Esophagus squamous epithelium (tissue), 5 donors: ENCODE results near the gene SLC36A2. TPM values are rescaled to one million over a fixed set of nuclear protein-coding genes. Genes with fewer than 3 reads are reported as not detected.

Experiments
- DNase-seq: peaks from one replicate; lab custom pipeline; 2025; lab: John Stamatoyannopoulos, UW
- H3K27ac ChIP-seq, 4 donors: fragments of 200-600 bp; sonication (generic); one replicate each; pipeline ENCODE4 v1.5.1; 2016 to 2019; ENCODE audit warnings: mild to moderate bottlenecking in 1 of 4
- H3K27me3 ChIP-seq, 4 donors: fragments of 200-600 bp; sonication (generic); 1 replicate in 3 of 4; 2 replicates in 1 of 4; pipeline versions ENCODE4 v1.5.1 to v1.6.0; 2017 to 2021; ENCODE audit warnings: antibody characterized with exemption in 1 of 4
- H3K36me3 ChIP-seq, 3 donors: fragments of 200-600 bp; sonication (generic); one replicate each; pipeline ENCODE4 v1.5.1; 2016 to 2019
- H3K4me1 ChIP-seq, 3 donors: fragments of 200-600 bp; sonication (generic); one replicate each; pipeline ENCODE4 v1.5.1; 2017 to 2019
- H3K4me3 ChIP-seq, 4 donors: fragments of 200-600 bp; sonication (generic); 1 replicate in 3 of 4; 2 replicates in 1 of 4; pipeline ENCODE4 v1.5.1; 2016 to 2019; ENCODE audit warnings: mild to moderate bottlenecking in 2 of 4, moderate library complexity in 1 of 4
- H3K9me3 ChIP-seq, 3 donors: fragments of 200-600 bp; sonication (generic); one replicate each; pipeline ENCODE4 v1.5.1; 2016 to 2019
- POLR2A ChIP-seq, 4 donors: fragments of 450-650 bp; IDR thresholded peaks; one replicate each; pipeline ENCODE4 v1.6.1; 2017; ENCODE audit warnings: antibody characterized with exemption in 4 of 4, mild to moderate bottlenecking in 4 of 4, moderate library complexity in 3 of 4
- WGBS, 2 donors: methylation state at CpG; one replicate each; pipeline ENCODE4 v1.1.5; 2018; 5-methylcytosine and 5-hydroxymethylcytosine counted together
- intact Hi-C: fragments of 100-400 bp; cut with DNase I; formaldehyde crosslinking; loops from one replicate; pipeline ENCODE4 v1.15.0; 2022
- total RNA-seq, 4 donors: library from RNA; depleted of rRNA; stranded (reverse); fragments of >200 nt; gene quantifications; one replicate each; pipeline ENCODE4 v1.1.0, GENCODE V29; 2016
- TF ChIP-seq, protein P1 (sequence below), 6 experiments: fragments of 450-650 bp in 4 of 6; fragments of 200-600 bp in 2 of 6; sonication (generic) in 2 of 6; IDR thresholded peaks; one replicate each; pipeline ENCODE4 v1.5.1; 2016 to 2019; ENCODE audit warnings: antibody characterized with exemption in 6 of 6, mild to moderate bottlenecking in 4 of 6, moderate library complexity in 4 of 6
- donor health status: DM: yes; HTN: yes; CAD: no.

The SLC36A2 gene
- total RNA-seq, 4 donors from 2014 or later: not detected

DNA sequence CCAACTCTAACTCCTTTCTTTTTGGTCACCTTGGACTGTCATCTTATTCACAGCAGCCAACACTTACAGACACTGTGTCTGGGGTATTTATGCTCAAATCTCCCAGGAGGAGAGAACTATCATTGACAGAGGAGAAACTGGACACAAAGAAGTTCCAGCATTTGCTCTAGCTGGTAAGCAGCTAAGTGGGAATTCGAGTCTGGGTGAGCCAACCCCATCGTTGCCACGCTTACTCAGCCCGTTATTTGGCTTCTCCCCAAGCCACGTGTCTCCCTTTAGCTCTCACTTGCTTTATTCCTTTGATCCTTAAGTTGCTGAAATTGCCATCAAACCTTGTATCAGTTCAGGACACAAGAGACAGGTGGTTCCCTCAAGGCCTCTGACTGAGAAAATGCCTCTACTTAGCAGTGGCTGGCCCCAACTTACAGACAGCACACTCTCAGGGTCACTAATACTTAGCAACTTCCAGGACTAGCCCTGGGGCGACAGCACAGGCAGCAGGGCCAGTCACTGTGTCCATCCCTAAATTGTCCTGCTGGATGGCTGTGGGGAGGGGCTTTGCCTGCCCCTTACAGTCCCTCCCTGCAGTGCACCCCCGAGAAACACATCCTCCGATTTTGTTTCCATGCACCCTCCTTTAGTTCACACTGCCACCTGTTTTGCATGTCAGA lies 1.4 kb downstream of the SLC36A2 start:
- WGBS, 2 donors: 25 to 33% methylated on average over 7 to 8 of the region's 8 CpGs
- no peak for DNase-seq
- no peaks in the 10 kb centered on the region for H3K36me3 ChIP-seq
- no peak overlapping the region for H3K27ac ChIP-seq
- no peaks in the 10 kb centered on the region for H3K9me3 ChIP-seq
- intact Hi-C loops: no loop called here
- no peak for TF ChIP-seq POLR2A (IDR thresholded peaks at IDR 0.05)
- TF ChIP-seq, protein P1, sequence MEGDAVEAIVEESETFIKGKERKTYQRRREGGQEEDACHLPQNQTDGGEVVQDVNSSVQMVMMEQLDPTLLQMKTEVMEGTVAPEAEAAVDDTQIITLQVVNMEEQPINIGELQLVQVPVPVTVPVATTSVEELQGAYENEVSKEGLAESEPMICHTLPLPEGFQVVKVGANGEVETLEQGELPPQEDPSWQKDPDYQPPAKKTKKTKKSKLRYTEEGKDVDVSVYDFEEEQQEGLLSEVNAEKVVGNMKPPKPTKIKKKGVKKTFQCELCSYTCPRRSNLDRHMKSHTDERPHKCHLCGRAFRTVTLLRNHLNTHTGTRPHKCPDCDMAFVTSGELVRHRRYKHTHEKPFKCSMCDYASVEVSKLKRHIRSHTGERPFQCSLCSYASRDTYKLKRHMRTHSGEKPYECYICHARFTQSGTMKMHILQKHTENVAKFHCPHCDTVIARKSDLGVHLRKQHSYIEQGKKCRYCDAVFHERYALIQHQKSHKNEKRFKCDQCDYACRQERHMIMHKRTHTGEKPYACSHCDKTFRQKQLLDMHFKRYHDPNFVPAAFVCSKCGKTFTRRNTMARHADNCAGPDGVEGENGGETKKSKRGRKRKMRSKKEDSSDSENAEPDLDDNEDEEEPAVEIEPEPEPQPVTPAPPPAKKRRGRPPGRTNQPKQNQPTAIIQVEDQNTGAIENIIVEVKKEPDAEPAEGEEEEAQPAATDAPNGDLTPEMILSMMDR (IDR thresholded peaks at IDR 0.05): no peak
- H3K4me3 ChIP-seq: no peak overlapping the region
- H3K4me1 ChIP-seq: no peaks in the 10 kb centered on the region
- H3K27me3 ChIP-seq: peaks cover 0 to 79% (median 0%) of the 10 kb centered on the region in 4 donors

DNA sequence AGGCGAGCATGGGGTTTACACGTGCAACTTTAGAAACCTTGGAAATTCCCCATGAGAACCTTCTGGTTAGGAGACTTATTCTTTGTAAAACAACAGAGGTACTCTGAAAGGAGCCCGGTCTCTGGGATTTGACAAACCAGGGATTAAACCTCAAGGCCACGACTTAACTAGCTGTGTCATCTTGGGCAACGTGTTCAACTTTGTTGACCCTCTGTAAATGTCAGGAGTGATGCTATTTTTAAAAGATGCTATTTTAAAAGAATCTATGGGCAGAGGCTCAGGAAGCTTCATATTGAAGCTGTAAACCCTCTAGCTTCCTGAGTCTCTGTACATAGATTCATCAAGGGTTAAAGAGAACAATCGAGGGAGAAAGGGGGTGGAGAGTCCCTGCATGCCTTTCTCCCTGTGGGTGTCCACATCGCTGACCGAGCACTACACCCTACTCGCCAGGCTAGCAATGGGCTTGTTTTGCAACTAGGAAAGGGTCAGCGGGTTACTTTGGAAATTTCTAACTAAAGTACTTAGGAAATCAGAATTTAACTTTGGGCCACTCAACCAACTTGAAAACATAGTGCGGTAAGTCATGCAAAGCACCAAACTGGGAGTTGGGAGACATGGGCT lies 2.1 kb downstream of the SLC36A2 start:
- 27 to 44% methylated on average over 10 to 11 of the region's 11 CpGs for WGBS, 2 donors
- no peak for TF ChIP-seq POLR2A (IDR thresholded peaks at IDR 0.05)
- TF ChIP-seq, protein P1 (IDR thresholded peaks at IDR 0.05): no peak

DNA sequence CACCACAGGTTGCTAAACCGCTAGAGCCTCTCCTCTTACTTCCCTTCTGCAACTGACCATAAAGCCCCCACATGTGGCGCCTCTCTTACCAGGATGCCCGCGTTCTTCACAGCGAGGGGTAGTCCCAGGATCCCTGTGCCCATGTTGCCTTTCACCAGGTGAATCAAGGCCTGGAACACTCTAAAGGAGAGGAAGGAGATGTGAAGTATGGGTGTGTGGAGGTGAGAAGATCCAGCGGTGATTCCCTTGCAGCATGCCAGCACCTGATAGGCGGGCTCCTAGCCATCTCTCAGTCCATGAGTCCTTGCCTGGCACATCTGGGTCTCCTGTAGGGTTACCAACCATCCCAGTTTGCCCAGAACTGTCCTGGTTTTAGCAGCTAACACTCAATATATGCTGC lies 3.3 kb downstream of the SLC36A2 start:
- 90 to 92% methylated on average over 6 to 7 of the region's 7 CpGs for WGBS, 2 donors
- H3K4me3 ChIP-seq: no peak overlapping the region
- TF ChIP-seq, protein P1 (IDR thresholded peaks at IDR 0.05): no peak
- no peak for TF ChIP-seq POLR2A (IDR thresholded peaks at IDR 0.05)
- peaks cover 0 to 77% (median 0%) of the 10 kb centered on the region in 4 donors for H3K27me3 ChIP-seq
- DNase-seq: no peak
- no peak overlapping the region for H3K27ac ChIP-seq
- intact Hi-C loops: no loop called here
- no peaks in the 10 kb centered on the region for H3K4me1 ChIP-seq
- H3K9me3 ChIP-seq: no peaks in the 10 kb centered on the region
- no peaks in the 10 kb centered on the region for H3K36me3 ChIP-seq

More for the DNA sequence above, 2.1 kb downstream of the SLC36A2 start:
- peaks cover 0 to 80% (median 0%) of the 10 kb centered on the region in 4 donors for H3K27me3 ChIP-seq
- H3K27ac ChIP-seq: no peak overlapping the region
- H3K9me3 ChIP-seq: no peaks in the 10 kb centered on the region
- no peak for DNase-seq
- H3K4me3 ChIP-seq: no peak overlapping the region
- H3K4me1 ChIP-seq: no peaks in the 10 kb centered on the region
- intact Hi-C loops: no loop called here
- H3K36me3 ChIP-seq: no peaks in the 10 kb centered on the region

DNA sequence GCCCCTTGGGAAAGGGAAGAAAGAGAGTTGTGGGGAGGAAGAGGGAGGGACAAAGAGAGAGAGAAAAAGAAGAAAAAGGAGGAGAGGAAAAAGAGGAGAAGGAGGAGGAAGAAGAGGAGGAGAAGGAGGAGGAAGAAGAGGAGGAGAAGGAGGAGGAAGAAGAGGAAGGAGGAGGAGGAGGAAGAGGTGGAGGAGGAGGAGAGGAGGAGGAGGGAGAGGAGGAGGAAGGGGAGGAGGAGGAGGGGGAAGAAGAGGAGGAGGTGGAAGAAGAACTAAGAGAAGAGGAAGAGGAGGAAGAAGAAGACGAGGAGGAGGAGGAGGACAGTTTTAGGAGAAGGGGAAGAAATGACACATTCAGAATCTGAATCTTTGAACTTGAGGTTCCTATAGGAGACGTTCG lies 7.4 kb downstream of the SLC36A2 start:
- H3K4me1 ChIP-seq: no peaks in the 10 kb centered on the region
- H3K4me3 ChIP-seq: no peak overlapping the region
- H3K36me3 ChIP-seq: no peaks in the 10 kb centered on the region
- peaks cover 0 to 51% (median 0%) of the 10 kb centered on the region in 4 donors for H3K27me3 ChIP-seq
- WGBS, 2 donors: 72 to 74% methylated on average over 3 of the region's 3 CpGs
- H3K27ac ChIP-seq: no peak overlapping the region
- no peak for DNase-seq
- no peaks in the 10 kb centered on the region for H3K9me3 ChIP-seq
- TF ChIP-seq, protein P1 (IDR thresholded peaks at IDR 0.05): no peak
- TF ChIP-seq POLR2A (IDR thresholded peaks at IDR 0.05): no peak
- intact Hi-C loops: no loop called here

DNA sequence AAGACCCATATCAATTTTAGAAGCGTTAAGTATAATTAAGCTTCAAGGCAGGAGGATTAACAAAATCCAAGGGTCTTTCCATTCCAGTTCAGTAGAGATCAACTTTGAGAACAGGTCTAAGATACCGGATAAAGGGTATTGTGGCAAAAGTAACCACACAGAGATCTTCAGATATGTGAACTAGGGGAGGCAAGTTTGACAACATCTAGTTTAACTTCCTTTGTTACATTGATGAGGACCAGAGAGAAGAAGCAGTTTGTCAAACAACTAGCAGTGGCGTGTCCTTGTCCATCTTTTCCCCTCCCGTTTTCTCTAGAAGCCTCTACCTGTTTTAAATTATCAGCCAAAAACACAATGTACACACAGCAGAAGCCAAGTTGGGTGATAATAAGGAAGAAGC lies 8.6 kb downstream of the SLC36A2 start:
- Histone ChIP-seq H3K9me3 (no peaks in the 10 kb centered on the region), H3K4me3 (no peak overlapping the region), H3K27me3 (peaks cover 0 to 40% (median 0%) of the 10 kb centered on the region in 4 donors), H3K4me1 (no peaks in the 10 kb centered on the region), H3K27ac (no peak overlapping the region), H3K36me3 (no peaks in the 10 kb centered on the region)
- WGBS, 2 donors: 63 to 74% methylated on average over 4 of the region's 4 CpGs
- DNase-seq: no peak
- TF ChIP-seq, protein P1 (IDR thresholded peaks at IDR 0.05): no peak
- TF ChIP-seq POLR2A (IDR thresholded peaks at IDR 0.05): no peak
- intact Hi-C loops: no loop called here
